Fibroblast of gingiva (primary cell): ENCODE measurements around the gene MYO1E.
"Not testable (repeated sequence)": the region's sequence is repeated elsewhere in the genome, so short reads cannot be mapped to it uniquely, and the experiment has no call there.

Source experiments
- DNase-seq: peaks from one replicate; pipeline ENCODE4 v3.0.0-alpha.2; 2011; ENCODE audit warnings: low read depth

Gene MYO1E

GRCh38 chr15:59291213-59291549 is 81.5 kb downstream of the MYO1E start:
- DNase-seq: no peak

- no peak for DNase-seq
These were observed 82.1 kb downstream of the MYO1E start for GRCh38 chr15:59290295-59291212.

GRCh38 chr15:59289574-59289973 is 83.1 kb downstream of the MYO1E start:
- DNase-seq: no peak

DNA sequence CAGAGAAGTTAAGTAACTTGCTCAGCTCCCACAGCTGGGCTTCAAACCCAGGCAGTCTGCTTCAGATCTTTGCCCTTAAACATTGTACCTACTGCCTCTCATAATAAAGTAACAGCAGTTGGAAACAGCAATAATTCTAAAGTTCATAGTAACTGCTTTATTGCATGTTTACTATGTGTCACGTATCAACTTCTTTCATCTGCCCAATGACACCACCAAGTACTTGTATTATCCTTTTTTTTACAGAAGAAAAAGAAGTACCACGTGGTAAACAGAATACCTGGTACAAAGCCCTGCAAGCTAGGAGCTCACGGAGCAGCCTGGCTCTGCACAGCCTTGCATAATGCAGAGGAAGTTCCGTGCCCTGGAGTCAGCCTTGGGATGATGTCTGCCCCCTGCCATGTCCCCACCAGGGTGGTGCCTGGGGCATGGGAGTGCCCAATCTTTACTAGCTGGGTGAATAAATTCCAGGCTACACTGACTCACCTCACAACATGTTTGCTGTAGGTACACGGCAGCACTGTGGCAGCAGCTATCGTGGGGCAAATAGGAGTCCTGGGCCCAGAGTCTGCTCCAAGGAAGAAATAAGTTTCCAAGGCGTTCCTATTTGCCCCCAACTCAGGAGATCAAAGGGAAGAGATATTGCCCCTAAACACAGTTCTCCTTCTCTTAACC is 88.8 kb downstream of the MYO1E start:
- no peak for DNase-seq

- DNase-seq: no peak
These were observed 89.9 kb downstream of the MYO1E start for GRCh38 chr15:59282515-59283337.

GRCh38 chr15:59281699-59282098 is 91.0 kb downstream of the MYO1E start:
- DNase-seq: no peak

DNA sequence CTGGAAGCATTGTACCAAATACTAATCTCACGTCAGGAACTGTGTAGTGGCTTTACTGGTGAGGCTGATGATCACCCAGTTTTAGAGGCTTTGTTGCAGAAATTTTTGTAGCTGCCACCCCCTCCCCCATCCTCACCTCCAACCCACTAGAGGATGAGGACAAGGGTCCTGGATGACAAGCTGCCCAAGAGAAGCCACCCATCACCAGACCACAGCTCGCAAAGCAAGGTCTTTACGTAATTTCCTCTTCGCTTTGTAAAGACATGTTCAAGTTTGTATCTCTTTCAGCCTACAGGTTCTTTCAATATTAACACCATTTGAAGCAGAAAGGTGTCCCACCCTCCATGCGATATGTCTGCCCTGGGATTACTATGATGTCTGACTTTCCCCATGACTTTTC is 91.8 kb downstream of the MYO1E start:
- DNase-seq: no peak

- not testable (repeated sequence) for DNase-seq
These were observed 92.4 kb downstream of the MYO1E start for GRCh38 chr15:59280292-59280691.

- no peak for DNase-seq
These were observed 93.6 kb downstream of the MYO1E start for GRCh38 chr15:59279023-59279422.

DNA sequence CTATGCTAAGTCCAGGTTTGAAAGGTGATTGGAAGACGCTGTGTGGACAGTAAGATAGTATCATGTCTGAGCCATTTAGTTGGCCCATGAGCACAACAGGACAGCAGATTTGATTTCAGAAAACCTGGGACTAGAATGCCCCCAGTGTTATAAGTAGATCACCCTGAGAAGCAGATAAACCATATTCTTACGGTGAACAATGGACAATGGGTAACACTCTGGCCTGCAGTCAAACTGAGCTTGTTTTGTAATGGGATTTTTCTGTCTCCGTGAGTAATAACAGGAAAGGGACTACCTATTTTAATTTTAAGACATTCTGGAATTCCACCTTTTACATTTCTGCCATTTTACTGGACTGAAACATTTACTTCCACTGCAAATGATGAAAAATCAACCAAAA is 94.6 kb downstream of the MYO1E start:
- DNase-seq: no peak

- no peak for DNase-seq
These were observed 96.2 kb downstream of the MYO1E start for GRCh38 chr15:59276225-59277178.

DNA sequence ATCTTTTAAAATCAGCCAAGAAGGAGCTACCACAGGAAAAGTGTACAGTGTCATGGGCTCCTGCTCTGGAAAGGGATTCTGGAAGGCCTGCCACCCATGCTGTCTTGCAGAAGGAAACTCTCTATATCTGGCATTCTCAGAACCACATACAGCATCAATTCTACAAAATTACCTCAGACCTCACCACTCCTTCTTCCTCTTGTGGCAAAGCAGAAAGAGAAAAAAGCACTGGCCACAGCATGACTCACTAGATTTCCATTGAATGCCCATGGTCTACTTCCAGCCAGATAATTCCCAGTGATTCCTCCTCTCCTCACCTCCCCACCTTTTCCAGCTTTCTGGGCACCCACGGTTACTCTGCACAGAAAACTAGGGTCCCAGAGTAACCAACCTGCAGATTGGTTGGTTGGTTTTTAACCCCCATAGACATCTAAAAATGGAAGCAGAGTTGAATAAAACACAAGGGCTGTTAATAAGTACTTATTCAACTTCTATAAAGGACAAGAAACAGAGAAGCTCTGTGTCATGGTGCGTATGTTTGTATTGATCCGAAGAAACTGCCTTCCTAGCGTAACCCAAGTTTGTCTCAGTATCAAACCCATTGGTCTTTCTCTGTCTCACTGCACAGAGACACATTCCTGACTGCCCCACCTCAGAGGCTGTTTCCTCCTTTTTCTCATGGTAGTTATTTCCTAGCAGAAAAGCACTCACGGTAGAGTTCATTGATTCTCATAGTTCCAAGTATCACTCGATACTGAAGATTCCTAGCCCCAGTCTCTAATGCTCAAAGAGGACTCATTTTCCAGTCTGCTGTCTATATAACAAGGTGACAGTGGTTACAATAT is 98.3 kb downstream of the MYO1E start:
- no peak for DNase-seq

- no peak for DNase-seq
These were observed 99.4 kb downstream of the MYO1E start for GRCh38 chr15:59273234-59273633.

- DNase-seq: no peak
These were observed 101.0 kb downstream of the MYO1E start for GRCh38 chr15:59271595-59272201.

DNA sequence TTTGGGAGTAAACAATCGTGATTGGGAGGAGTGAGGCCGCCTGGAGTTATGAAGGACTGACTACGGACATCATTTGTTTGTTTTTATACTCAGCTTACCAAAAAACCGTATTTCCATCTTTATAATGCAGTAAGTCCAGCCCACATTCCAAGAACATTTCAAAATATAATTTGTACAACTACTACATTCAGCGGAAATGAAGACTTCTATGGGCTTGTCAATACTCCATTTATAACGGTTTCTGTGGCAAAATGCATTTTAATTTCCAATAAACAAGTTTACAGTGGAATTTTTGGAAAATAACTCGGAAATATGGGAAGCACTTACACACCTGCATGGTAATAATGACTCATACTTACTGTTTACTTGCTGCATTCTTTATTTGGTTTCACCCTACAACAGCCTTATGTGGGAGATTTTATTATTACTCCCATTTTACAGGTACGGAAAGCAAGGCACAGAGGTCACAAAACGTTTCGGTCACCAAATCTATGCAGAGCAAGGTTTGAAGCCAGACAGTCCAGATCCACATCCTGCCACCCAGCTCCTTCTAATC is 103.7 kb downstream of the MYO1E start:
- DNase-seq: no peak

DNA sequence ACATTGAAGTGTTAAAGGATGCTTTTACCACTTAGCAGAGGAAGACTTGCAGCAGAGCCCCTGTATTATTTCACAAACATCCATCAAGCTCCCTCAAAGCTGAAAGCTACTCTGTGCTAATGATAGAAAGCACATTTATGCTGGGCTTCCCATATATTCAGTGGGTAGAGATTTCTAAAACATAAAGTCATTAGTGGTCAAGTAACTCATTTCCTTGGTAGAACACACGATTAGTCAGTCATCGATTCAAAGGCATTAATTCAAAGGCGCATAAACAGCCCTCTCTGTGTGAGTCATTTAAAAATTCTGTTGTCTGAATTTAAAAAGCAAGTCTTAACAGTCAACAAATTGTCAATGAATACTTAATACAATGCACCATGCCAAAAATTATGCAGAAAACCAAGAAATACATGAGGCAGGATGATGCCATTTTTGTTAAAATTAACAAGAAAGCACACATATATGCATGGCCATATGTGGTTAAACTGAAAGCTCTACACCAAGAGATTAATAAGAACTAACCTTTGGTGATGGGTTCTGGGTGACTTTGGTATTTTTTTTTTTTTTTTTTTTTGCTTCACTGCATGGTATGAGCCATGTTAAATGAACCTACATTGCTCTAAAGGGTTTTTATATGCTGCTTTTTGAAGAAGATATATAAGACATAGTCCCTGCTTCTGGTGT is 104.4 kb downstream of the MYO1E start:
- no peak for DNase-seq

DNA sequence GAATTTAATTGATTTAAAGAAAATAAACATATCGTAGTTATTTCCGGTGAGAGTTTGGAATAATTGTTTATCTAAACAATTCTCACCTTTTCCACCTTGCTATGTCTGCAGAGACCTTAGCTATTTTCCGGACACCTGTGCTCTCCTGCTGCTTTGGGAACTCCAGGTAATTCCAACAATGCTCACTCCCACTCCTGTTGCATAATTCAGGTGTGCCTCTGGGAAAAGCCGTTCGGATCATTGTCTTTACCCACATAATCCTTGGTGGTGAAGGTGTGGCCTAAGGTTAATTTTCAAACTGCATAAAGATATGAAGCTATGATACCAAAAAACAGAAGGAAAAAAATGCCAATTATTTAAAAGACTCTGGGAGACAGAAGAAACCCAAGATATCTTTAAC is 106.6 kb downstream of the MYO1E start:
- no peak for DNase-seq

- DNase-seq: no peak
These were observed 110.4 kb downstream of the MYO1E start for GRCh38 chr15:59262316-59262715.

GRCh38 chr15:59260090-59260489 is 112.6 kb downstream of the MYO1E start:
- DNase-seq: no peak
